ENCODE data around the gene ASB4.
"Not testable (repeated sequence)": the region's sequence is repeated elsewhere in the genome, so short reads cannot be mapped to it uniquely, and the experiment has no call there.

ASB4 gene

GRCh38 chr7:95478272-95479037 is 7.3 kb upstream of the ASB4 start:
- in situ Hi-C loops (cut with MboI; ENCODE audit: low sequenced_read_pairs), result no loop called here

- in situ Hi-C loops (cut with MboI; ENCODE audit: low sequenced_read_pairs), result no loop called here
These were observed 5.6 kb upstream of the ASB4 start for GRCh38 chr7:95479992-95480624.

GRCh38 chr7:95481271-95482165 is 4.2 kb upstream of the ASB4 start:
- in situ Hi-C loops (cut with MboI; ENCODE audit: low sequenced_read_pairs), result no loop called here

- in situ Hi-C loops (cut with MboI; ENCODE audit: low sequenced_read_pairs), result no loop called here
These were observed 3.3 kb upstream of the ASB4 start for GRCh38 chr7:95482424-95482823.

GRCh38 chr7:95490231-95490762 is 4.6 kb downstream of the ASB4 start:
- in situ Hi-C loops (cut with MboI; ENCODE audit: low sequenced_read_pairs), result no loop called here

- in situ Hi-C loops (cut with MboI; ENCODE audit: low sequenced_read_pairs), result no loop called here
These were observed 5.5 kb downstream of the ASB4 start for GRCh38 chr7:95491201-95491600.

GRCh38 chr7:95491634-95492314 is 6.0 kb downstream of the ASB4 start:
- in situ Hi-C loops (cut with MboI; ENCODE audit: low sequenced_read_pairs), result no loop called here

- in situ Hi-C loops (cut with MboI; ENCODE audit: low sequenced_read_pairs), result no loop called here
These were observed 7.5 kb downstream of the ASB4 start for GRCh38 chr7:95493247-95493646.

- in situ Hi-C loops (cut with MboI; ENCODE audit: low sequenced_read_pairs), result no loop called here
These were observed 8.1 kb downstream of the ASB4 start for GRCh38 chr7:95493844-95494243.

- in situ Hi-C loops (cut with MboI; ENCODE audit: low sequenced_read_pairs), result no loop called here
These were observed 15.6 kb downstream of the ASB4 start for GRCh38 chr7:95501261-95501832.

GRCh38 chr7:95502403-95502802 is 16.7 kb downstream of the ASB4 start:
- in situ Hi-C loops (cut with MboI; ENCODE audit: low sequenced_read_pairs), result no loop called here

- in situ Hi-C loops (cut with MboI; ENCODE audit: low sequenced_read_pairs), result no loop called here
These were observed 17.8 kb downstream of the ASB4 start for GRCh38 chr7:95503271-95504131.

GRCh38 chr7:95504132-95504588 is 18.4 kb downstream of the ASB4 start:
- in situ Hi-C loops (cut with MboI; ENCODE audit: low sequenced_read_pairs), result not testable (repeated sequence)

GRCh38 chr7:95508780-95509179 is 23.0 kb downstream of the ASB4 start:
- in situ Hi-C loops (cut with MboI; ENCODE audit: low sequenced_read_pairs), result no loop called here

- in situ Hi-C loops (cut with MboI; ENCODE audit: low sequenced_read_pairs), result no loop called here
These were observed 23.5 kb downstream of the ASB4 start for GRCh38 chr7:95509199-95509598.

- in situ Hi-C loops (cut with MboI; ENCODE audit: low sequenced_read_pairs), result no loop called here
These were observed 26.0 kb downstream of the ASB4 start for GRCh38 chr7:95511716-95512260.

GRCh38 chr7:95517458-95517857 is 31.7 kb downstream of the ASB4 start:
- in situ Hi-C loops (cut with MboI; ENCODE audit: low sequenced_read_pairs), result no loop called here

GRCh38 chr7:95517870-95518269 is 32.1 kb downstream of the ASB4 start:
- in situ Hi-C loops (cut with MboI; ENCODE audit: low sequenced_read_pairs), result no loop called here

- in situ Hi-C loops (cut with MboI; ENCODE audit: low sequenced_read_pairs), result no loop called here
These were observed 34.4 kb downstream of the ASB4 start for GRCh38 chr7:95520136-95520535.

Data from HL-60/S4 treated with phorbol 12-myristate 13-acetate at 8.2 ng/mL for 4 days and 3 days (cell line).